ENCODE data around the gene TKT.
"Not testable (repeated sequence)": the region's sequence is repeated elsewhere in the genome, so short reads cannot be mapped to it uniquely, and the experiment has no call there.

Gene TKT

GRCh38 chr3:53255775-53256703 is at the start of gene TKT:
Gene TKT, minus strand, starts transcription at chr3:53256022. Its CDS starts 80 bp downstream, at chr3:53255942.
- peak; percentile 87 for DNase-seq (ENCODE audit: low spot score)

GRCh38 chr3:53303957-53304356 is 48.1 kb upstream of the TKT start:
- DNase-seq (ENCODE audit: low spot score), result no peak

GRCh38 chr3:53303549-53303948 is 47.7 kb upstream of the TKT start:
- no peak for DNase-seq (ENCODE audit: low spot score)

GRCh38 chr3:53300826-53301225 is 45.0 kb upstream of the TKT start:
- DNase-seq (ENCODE audit: low spot score), result peak; percentile 3

GRCh38 chr3:53299611-53300023 is 43.8 kb upstream of the TKT start:
- DNase-seq (ENCODE audit: low spot score), result peak; percentile 59

- no peak for DNase-seq (ENCODE audit: low spot score)
These were observed 39.6 kb upstream of the TKT start for GRCh38 chr3:53295410-53295809.

GRCh38 chr3:53293867-53294266 is 38.0 kb upstream of the TKT start:
- DNase-seq (ENCODE audit: low spot score), result no peak

- DNase-seq (ENCODE audit: low spot score), result no peak
These were observed 32.4 kb upstream of the TKT start for GRCh38 chr3:53288214-53288613.

GRCh38 chr3:53287131-53287629 is 31.4 kb upstream of the TKT start:
- DNase-seq (ENCODE audit: low spot score), result no peak

- no peak for DNase-seq (ENCODE audit: low spot score)
These were observed 30.9 kb upstream of the TKT start for GRCh38 chr3:53286727-53287126.

GRCh38 chr3:53282581-53282980 is 26.8 kb upstream of the TKT start:
- DNase-seq (ENCODE audit: low spot score), result no peak

- no peak for DNase-seq (ENCODE audit: low spot score)
These were observed 22.8 kb upstream of the TKT start for GRCh38 chr3:53278667-53279066.

GRCh38 chr3:53274938-53275605 is 19.2 kb upstream of the TKT start:
- no peak for DNase-seq (ENCODE audit: low spot score)

GRCh38 chr3:53273146-53273670 is 17.4 kb upstream of the TKT start:
- no peak for DNase-seq (ENCODE audit: low spot score)

GRCh38 chr3:53269888-53270880 is 14.4 kb upstream of the TKT start:
- peak; percentile 99 for DNase-seq (ENCODE audit: low spot score)

- not testable (repeated sequence) for DNase-seq (ENCODE audit: low spot score)
These were observed 13.4 kb upstream of the TKT start for GRCh38 chr3:53269193-53269592.

GRCh38 chr3:53267766-53268165 is 11.9 kb upstream of the TKT start:
- DNase-seq (ENCODE audit: low spot score), result no peak

GRCh38 chr3:53264718-53265117 is 8.9 kb upstream of the TKT start:
- DNase-seq (ENCODE audit: low spot score), result no peak

GRCh38 chr3:53263907-53264306 is 8.1 kb upstream of the TKT start:
- DNase-seq (ENCODE audit: low spot score), result no peak

- no peak for DNase-seq (ENCODE audit: low spot score)
These were observed 5.9 kb upstream of the TKT start for GRCh38 chr3:53261712-53262111.

GRCh38 chr3:53260286-53260785 is 4.5 kb upstream of the TKT start:
- no peak for DNase-seq (ENCODE audit: low spot score)
